Stimulated activated CD8-positive, alpha-beta memory T cell treated with anti-CD3 and anti-CD28 coated beads, Interleukin-15, amount 100 ng/mL, for 1 hour (primary cell): ENCODE results near the gene ACER2.
"Not testable (repeated sequence)": the region's sequence is repeated elsewhere in the genome, so short reads cannot be mapped to it uniquely, and the experiment has no call there.

Experiments used
- DNase-seq: peaks from one replicate; pipeline ENCODE4 v3.0.0-alpha.2; 2020; ENCODE audit warnings: low read depth

ACER2 gene

GRCh38 chr9:19409401-19410194 lies 789 bp downstream of the ACER2 start:
- DNase-seq = no peak

DNA sequence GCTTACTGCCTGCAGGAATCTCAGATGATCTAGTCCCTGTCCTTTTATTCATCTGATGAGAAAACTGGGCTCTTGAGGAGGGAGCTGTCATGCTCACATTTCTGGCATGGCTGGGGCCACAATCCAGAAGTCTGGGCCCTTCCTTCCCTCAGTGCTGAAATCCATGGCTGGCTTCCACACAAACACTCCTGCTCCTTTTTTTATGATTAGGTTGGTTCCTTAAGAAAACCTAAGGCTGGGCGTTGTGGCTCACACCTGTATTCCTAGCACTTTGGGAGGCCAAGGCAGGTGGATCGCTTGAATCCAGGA lies 1.3 kb downstream of the ACER2 start:
- DNase-seq = no peak

DNA sequence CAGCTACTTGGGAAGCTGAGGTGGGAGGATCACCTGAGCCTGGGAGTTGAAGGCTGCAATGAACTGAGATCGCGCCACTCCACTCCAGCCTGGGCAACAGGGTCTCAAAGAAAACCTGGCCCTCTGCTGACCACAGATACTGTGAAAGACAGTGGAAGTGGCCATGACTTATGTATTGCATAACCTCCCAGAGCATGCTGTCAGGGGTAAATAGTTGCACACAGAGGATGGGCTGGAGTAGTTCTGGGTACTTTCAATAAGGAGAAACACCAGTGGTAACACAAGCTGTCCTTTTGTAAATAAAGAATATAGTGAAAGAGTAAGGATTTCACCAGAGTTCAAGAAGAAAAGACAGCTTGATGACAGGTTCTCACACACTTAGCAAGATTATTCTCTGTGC lies 1.8 kb downstream of the ACER2 start:
- DNase-seq = no peak

DNA sequence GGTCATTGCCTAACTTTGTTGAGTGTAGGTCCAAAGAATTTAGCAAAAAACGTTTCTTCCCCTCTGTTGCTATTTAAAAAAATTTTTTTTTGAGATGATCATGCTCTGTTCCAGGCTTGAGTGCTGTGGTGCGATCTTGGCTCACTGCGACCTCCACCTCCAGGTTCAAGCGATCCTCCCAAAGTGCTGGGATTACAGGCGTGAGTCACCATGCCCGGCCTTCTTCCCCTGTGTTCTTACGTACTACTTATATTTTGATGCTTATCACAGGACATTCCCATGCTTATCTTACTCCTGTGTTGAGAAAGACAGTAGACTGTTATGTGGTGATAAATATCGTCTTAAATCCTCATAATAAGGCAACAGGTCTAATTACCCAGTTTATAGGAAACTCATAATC lies 2.5 kb downstream of the ACER2 start:
- no peak for DNase-seq

DNA sequence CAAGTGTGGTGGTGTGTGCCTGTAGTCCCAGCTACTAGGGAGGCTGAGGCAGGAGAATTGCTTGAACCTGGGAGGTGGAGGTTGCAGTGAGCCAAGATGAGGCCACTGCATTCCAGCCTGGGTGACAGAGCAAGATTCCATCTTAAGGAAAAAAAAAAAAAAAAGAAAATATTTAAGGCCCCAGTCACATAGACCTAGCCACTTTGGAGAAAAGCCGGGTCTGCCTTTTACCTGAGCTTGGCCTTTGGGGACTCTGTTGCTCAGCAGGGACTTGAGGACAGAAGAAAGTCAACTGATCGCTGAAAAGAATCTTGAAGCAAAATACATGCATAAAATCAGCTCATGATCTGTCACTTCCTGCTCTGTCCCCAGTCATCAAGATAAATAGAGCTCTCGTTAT lies 4.6 kb downstream of the ACER2 start:
- DNase-seq = not testable (repeated sequence)

DNA sequence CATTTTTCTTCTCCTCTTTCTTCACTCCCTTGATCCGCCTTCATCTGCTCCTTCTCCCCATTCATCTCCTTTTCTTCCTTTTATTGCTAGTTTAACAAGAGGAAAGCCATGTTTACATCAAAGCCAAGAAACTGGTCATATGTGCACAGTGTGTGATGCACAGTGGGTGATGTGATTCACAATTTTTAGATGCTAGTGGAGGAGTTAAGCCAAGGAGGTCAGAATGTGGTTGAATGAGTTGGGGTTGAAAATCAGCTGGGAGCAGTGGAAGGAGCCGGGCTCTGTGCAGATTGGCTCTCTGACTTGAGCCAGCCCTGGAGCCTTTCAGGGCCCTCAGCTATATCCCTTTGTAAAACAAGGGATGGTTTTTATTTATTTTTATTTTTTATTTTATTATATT lies 7.3 kb downstream of the ACER2 start:
- DNase-seq = no peak

DNA sequence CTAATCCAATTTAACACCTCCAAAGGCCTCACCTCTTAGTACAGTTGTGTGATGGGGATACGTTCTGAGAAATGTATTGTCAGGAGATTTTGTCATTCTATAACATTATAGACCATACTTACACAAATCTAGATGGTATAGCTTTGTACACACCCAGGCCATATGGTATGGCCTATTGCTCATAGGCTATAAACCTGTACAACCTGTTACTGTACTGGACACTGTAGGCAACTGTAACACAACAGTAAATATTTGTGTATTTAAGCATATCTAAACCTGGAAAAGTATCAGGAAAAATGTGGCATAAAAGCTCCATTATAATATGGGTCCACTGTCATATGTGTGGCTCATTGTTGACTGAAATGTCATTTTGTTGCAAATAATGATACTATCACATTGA lies 12.1 kb downstream of the ACER2 start:
- no peak for DNase-seq

- DNase-seq = no peak
Observed at GRCh38 chr9:19423163-19423562, 14.4 kb downstream of the ACER2 start.

DNA sequence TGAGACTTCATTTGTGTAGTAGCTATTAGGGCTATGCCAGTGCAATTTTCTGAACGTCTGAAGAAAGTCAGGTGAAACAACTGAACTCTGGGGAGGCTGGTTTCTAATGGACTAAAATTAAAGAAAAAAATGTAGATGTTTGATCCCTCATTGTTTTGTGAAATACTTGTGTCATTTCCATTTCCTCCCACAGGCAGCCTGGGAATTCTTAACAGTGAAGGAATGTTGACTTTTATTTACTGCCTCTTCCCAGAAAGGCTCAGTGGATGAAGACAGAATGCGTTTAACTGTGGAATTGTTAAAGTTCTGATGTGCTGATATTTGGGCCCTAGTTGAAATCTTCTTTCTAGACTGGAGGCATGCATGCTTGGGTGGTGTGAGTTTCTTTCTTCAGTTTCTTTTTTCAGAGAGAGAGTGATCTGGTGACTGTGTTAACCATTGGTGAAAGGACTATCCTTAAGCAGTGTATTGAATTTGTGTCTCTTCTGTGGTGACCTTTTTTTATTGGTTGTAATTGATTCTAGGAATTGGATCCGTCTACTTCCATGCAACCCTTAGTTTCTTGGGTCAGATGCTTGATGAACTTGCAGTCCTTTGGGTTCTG lies 15.5 kb downstream of the ACER2 start:
- DNase-seq = no peak

- DNase-seq = no peak
Observed at GRCh38 chr9:19429595-19429994, 20.8 kb downstream of the ACER2 start.

GRCh38 chr9:19430201-19430760 lies 21.5 kb downstream of the ACER2 start:
- DNase-seq = no peak

GRCh38 chr9:19431361-19432171 lies 22.8 kb downstream of the ACER2 start:
- DNase-seq = no peak

GRCh38 chr9:19432473-19432872 lies 23.7 kb downstream of the ACER2 start:
- no peak for DNase-seq

- DNase-seq = not testable (repeated sequence)
Observed at GRCh38 chr9:19433729-19434128, 24.9 kb downstream of the ACER2 start.

GRCh38 chr9:19440376-19440775 lies 31.6 kb downstream of the ACER2 start:
- no peak for DNase-seq

GRCh38 chr9:19440823-19441580 lies 32.2 kb downstream of the ACER2 start:
- DNase-seq = no peak

DNA sequence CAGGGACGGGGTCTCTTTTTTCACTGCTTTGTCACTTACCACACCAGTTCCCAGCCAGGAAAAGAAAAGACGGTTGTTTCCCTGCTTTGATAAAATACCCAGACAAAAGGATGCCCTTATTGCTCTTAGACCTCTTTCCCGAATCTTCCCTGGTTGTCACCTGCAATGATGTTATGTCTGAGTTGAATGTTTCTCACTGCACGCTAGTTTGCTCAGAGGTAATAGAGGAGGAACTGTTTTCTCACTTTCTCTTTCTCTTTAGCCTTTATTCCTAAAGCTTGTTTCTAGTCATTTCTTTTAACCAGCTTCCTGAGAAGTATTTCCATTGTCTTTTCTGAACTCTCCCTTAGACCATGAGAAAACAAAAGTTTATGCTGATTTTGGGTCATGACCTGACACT lies 32.9 kb downstream of the ACER2 start:
- no peak for DNase-seq

- no peak for DNase-seq
Observed at GRCh38 chr9:19442240-19442639, 33.4 kb downstream of the ACER2 start.

- no peak for DNase-seq
Observed at GRCh38 chr9:19445452-19445851, 36.6 kb downstream of the ACER2 start.

- no peak for DNase-seq
Observed at GRCh38 chr9:19446361-19446861, 37.6 kb downstream of the ACER2 start.

- DNase-seq = no peak
Observed at GRCh38 chr9:19451240-19452087, 42.7 kb downstream of the ACER2 start.
